H9 (cell line): ENCODE measurements around the gene P2RX2. TPM values are rescaled to one million over a fixed set of nuclear protein-coding genes. Genes with fewer than 3 reads are reported as not detected.

ENCODE experiments used
- DNase-seq: peaks from one replicate; pipeline ENCODE4 v3.0.0-alpha.2; 2017
- H2AFZ ChIP-seq: one replicate; pipeline ENCODE4 v1.6.1; 2013; ENCODE audit warnings: mild to moderate bottlenecking, low read length, control low read depth, moderate library complexity
- H2AK5ac ChIP-seq: 2 replicates; pipeline ENCODE4 v1.6.1; 2013; ENCODE audit warnings: low read length, control low read depth, mixed read lengths; ENCODE audit not compliant: insufficient read length
- H2BK120ac ChIP-seq: one replicate; pipeline ENCODE4 v1.6.1; 2013; ENCODE audit warnings: low read depth, mild to moderate bottlenecking, low read length, control low read depth, inconsistent platforms; ENCODE audit not compliant: poor library complexity, severe bottlenecking
- H2BK12ac ChIP-seq: 2 replicates; pipeline ENCODE4 v1.6.1; 2013; ENCODE audit warnings: low read length, control low read depth, mixed read lengths, low read depth; ENCODE audit not compliant: insufficient read length
- H2BK15ac ChIP-seq: 2 replicates; pipeline ENCODE4 v1.6.1; 2013; ENCODE audit warnings: low read depth, low read length, control low read depth
- H2BK20ac ChIP-seq: one replicate; pipeline ENCODE4 v1.6.1; 2013; ENCODE audit warnings: low read depth, mild to moderate bottlenecking, low read length, control low read depth, inconsistent platforms; ENCODE audit not compliant: poor library complexity, severe bottlenecking
- H2BK5ac ChIP-seq: 2 replicates; pipeline ENCODE4 v1.6.1; 2013; ENCODE audit warnings: low read length, control low read depth, mixed read lengths; ENCODE audit not compliant: insufficient read length
- H3K14ac ChIP-seq: 2 replicates; pipeline ENCODE4 v1.6.1; 2013; ENCODE audit warnings: low read length, control low read depth; ENCODE audit not compliant: insufficient read depth
- H3K18ac ChIP-seq: 2 replicates; pipeline ENCODE4 v1.6.1; 2013; ENCODE audit warnings: low read depth, mild to moderate bottlenecking, mixed read lengths, low read length, control low read depth; ENCODE audit not compliant: insufficient read length
- H3K23ac ChIP-seq: 2 replicates; pipeline ENCODE4 v1.6.1; 2013; ENCODE audit warnings: low read length, control low read depth, mixed read lengths, low read depth; ENCODE audit not compliant: insufficient read length
- H3K23me2 ChIP-seq: 2 replicates; pipeline ENCODE4 v1.6.1; 2013; ENCODE audit warnings: low read depth, mild to moderate bottlenecking, mixed read lengths, low read length, control low read depth; ENCODE audit not compliant: insufficient read length, poor library complexity, severe bottlenecking
- H3K27ac ChIP-seq: 2 replicates; pipeline ENCODE4 v1.5.1; 2013; ENCODE audit warnings: low read length, control low read depth, mixed read lengths, low read depth; ENCODE audit not compliant: insufficient read length
- H3K27me3 ChIP-seq: 2 replicates; pipeline ENCODE4 v1.6.1; 2013; ENCODE audit warnings: low read length, control low read depth, inconsistent platforms; ENCODE audit not compliant: insufficient read depth
- H3K4ac ChIP-seq: 2 replicates; pipeline ENCODE4 v1.6.1; 2013; ENCODE audit warnings: low read depth, mild to moderate bottlenecking, control low read depth, inconsistent platforms, low read length, moderate library complexity
- H3K4me1 ChIP-seq: 2 replicates; pipeline ENCODE4 v1.6.1; 2013; ENCODE audit warnings: low read length, control low read depth, inconsistent platforms; ENCODE audit not compliant: insufficient read depth
- H3K4me2 ChIP-seq: 2 replicates; pipeline ENCODE4 v1.6.1; 2013; ENCODE audit warnings: low read length, control low read depth, mixed read lengths; ENCODE audit not compliant: insufficient read length, insufficient read depth
- H3K56ac ChIP-seq: 2 replicates; pipeline ENCODE4 v1.6.1; 2013; ENCODE audit warnings: low read depth, mild to moderate bottlenecking, mixed read lengths, low read length, control low read depth; ENCODE audit not compliant: insufficient read length
- H3K79me1 ChIP-seq: 2 replicates; pipeline ENCODE4 v1.6.1; 2013; ENCODE audit warnings: low read depth, mild to moderate bottlenecking, moderate library complexity, low read length, control low read depth, inconsistent platforms; ENCODE audit not compliant: insufficient read depth, poor library complexity, severe bottlenecking
- H3K79me2 ChIP-seq: 2 replicates; pipeline ENCODE4 v1.6.1; 2013; ENCODE audit warnings: low read length, control low read depth, inconsistent platforms; ENCODE audit not compliant: insufficient read depth
- H3K9ac ChIP-seq: 2 replicates; pipeline ENCODE4 v1.6.1; 2013; ENCODE audit warnings: low read length, control low read depth, mixed read lengths; ENCODE audit not compliant: insufficient read length; ENCODE audit errors: extremely low read depth
- H3K9me3 ChIP-seq: one replicate; pipeline ENCODE4 v1.6.1; 2013; ENCODE audit warnings: low read depth, low read length, inconsistent platforms; ENCODE audit not compliant: control insufficient read depth
- H3T11ph ChIP-seq: one replicate; pipeline ENCODE4 v1.6.1; 2013; ENCODE audit warnings: mild to moderate bottlenecking, low read length, control low read depth, inconsistent platforms
- H4K20me1 ChIP-seq: one replicate; pipeline ENCODE4 v1.6.1; 2013; ENCODE audit not compliant: control insufficient read depth, insufficient read length, insufficient read depth
- H4K5ac ChIP-seq: 2 replicates; pipeline ENCODE4 v1.6.1; 2013; ENCODE audit warnings: low read depth, mild to moderate bottlenecking, mixed read lengths, low read length, control low read depth; ENCODE audit not compliant: insufficient read length
- H4K8ac ChIP-seq: replicated peaks from 2 replicates; pipeline ENCODE4 v1.6.1; 2013; ENCODE audit warnings: low read length, control low read depth, mixed read lengths, low read depth; ENCODE audit not compliant: insufficient read length
- H4K91ac ChIP-seq: 2 replicates; pipeline ENCODE4 v1.6.1; 2013; ENCODE audit warnings: low read depth, mild to moderate bottlenecking, moderate library complexity, mixed read lengths, low read length, control low read depth; ENCODE audit not compliant: insufficient read length
- H3K27ac Mint-ChIP-seq, 3 experiments: 2 replicates in 2 of 3; 3 replicates in 1 of 3; pipeline ENCODE4 v1.8.0; 2020 to 2021; ENCODE audit warnings: mixed read lengths in 3 of 3, mild to moderate bottlenecking in 1 of 3, moderate library complexity in 1 of 3
- H3K27me3 Mint-ChIP-seq: 2 replicates; pipeline ENCODE4 v1.8.0; 2021; ENCODE audit warnings: low read depth, mild to moderate bottlenecking, moderate library complexity, mixed read lengths
- H3K36me3 Mint-ChIP-seq, 3 experiments: 2 replicates in 2 of 3; 3 replicates in 1 of 3; pipeline ENCODE4 v1.8.0; 2020 to 2021; ENCODE audit warnings: low read depth in 3 of 3, mixed read lengths in 3 of 3; ENCODE audit not compliant: insufficient read depth in 1 of 3
- H3K4me1 Mint-ChIP-seq, 2 experiments: 2 replicates each; pipeline ENCODE4 v1.8.0; 2020; ENCODE audit warnings: mixed read lengths in 2 of 2
- H3K4me3 Mint-ChIP-seq, 2 experiments: 2 replicates in 1 of 2; 3 replicates in 1 of 2; pipeline ENCODE4 v1.8.0; 2020 to 2021; ENCODE audit warnings: mild to moderate bottlenecking in 2 of 2, mixed read lengths in 2 of 2, moderate library complexity in 1 of 2
- H3K9me3 Mint-ChIP-seq, 2 experiments: 2 replicates in 1 of 2; 3 replicates in 1 of 2; pipeline ENCODE4 v1.8.0; 2020; ENCODE audit warnings: mild to moderate bottlenecking in 2 of 2, mixed read lengths in 2 of 2, moderate library complexity in 1 of 2
- CTCF ChIP-seq: fragments of 200-600 bp; sonication (generic); conservative IDR thresholded peaks from 3 replicates; pipeline ENCODE4 v1.8.0; 2021; ENCODE audit warnings: antibody characterized with exemption, mild to moderate bottlenecking
- WGBS: extraction: QIAGEN DNeasy Blood & Tissue Kit; methylation state at CpG from one replicate; pipeline ENCODE4 v1.1.7; 2013; ENCODE audit warnings: missing lambda C conversion rate, low lambda C conversion rate, mixed read lengths; ENCODE audit not compliant: insufficient read length; ENCODE audit errors: extremely low coverage; 5-methylcytosine and 5-hydroxymethylcytosine counted together
- total RNA-seq: library from RNA; stranded (reverse); gene quantifications from 2 replicates; pipeline ENCODE4 v1.2.1, GENCODE V29; 2021

Gene P2RX2
- total RNA-seq, 1 experiment from 2014 or later = 1.8 TPM

GRCh38 chr12:132657004-132657727 lies 38.6 kb downstream of the P2RX2 start:
- H3K4me1 Mint-ChIP-seq = no peaks in the 10 kb centered on the region
- Histone ChIP-seq H2AFZ (no peak overlapping the region), H3K4me2 (no peak overlapping the region), H2BK5ac (no peak overlapping the region), H4K91ac (no peak overlapping the region), H2BK20ac (no peak overlapping the region), H3K9me3 (no peaks in the 10 kb centered on the region), H3T11ph (no peak overlapping the region), H3K14ac (no peak overlapping the region), H2BK120ac (no peak overlapping the region), H2AK5ac (no peak overlapping the region), H4K20me1 (no peaks in the 10 kb centered on the region), H3K27me3 (no peaks in the 10 kb centered on the region), H3K18ac (no peak overlapping the region), H3K9ac (no peak overlapping the region), H2BK15ac (no peak overlapping the region), H4K8ac (no peak overlapping the region), H3K23ac (no peak overlapping the region), H3K4ac (no peak overlapping the region), H4K5ac (no peak overlapping the region), H3K79me1 (no peaks in the 10 kb centered on the region), H2BK12ac (no peak overlapping the region), H3K4me1 (no peaks in the 10 kb centered on the region), H3K27ac (no peak overlapping the region), H3K79me2 (no peaks in the 10 kb centered on the region; the same call in 1 of the 2 replicates), H3K56ac (no peak overlapping the region), H3K23me2 (no peaks in the 10 kb centered on the region)
- no peak overlapping the region for H3K27ac Mint-ChIP-seq
- no peak for DNase-seq
- no peak for TF ChIP-seq CTCF
- H3K36me3 Mint-ChIP-seq = peaks cover 38 to 92% (median 85%) of the 10 kb centered on the region in 3 experiments
- no peaks in the 10 kb centered on the region for H3K27me3 Mint-ChIP-seq
- H3K4me3 Mint-ChIP-seq = no peak overlapping the region
- H3K9me3 Mint-ChIP-seq = no peaks in the 10 kb centered on the region
- no CpG with 5 or more reads among the region's 12 CpGs for WGBS
